Stimulated activated CD8-positive, alpha-beta memory T cell treated with anti-CD3 and anti-CD28 coated beads, Interleukin-15, amount 100 ng/mL, for 48 hours (primary cell): ENCODE data around the gene DLX3.
A peak's percentile ranks its signal among the peaks of the same experiment; 100 is the strongest.

Experiments used
- DNase-seq, 2 donors: peaks; one replicate each; pipeline ENCODE4 v3.0.0-alpha.2; 2020; ENCODE audit warnings: low read depth in 2 of 2

The DLX3 gene

DNA sequence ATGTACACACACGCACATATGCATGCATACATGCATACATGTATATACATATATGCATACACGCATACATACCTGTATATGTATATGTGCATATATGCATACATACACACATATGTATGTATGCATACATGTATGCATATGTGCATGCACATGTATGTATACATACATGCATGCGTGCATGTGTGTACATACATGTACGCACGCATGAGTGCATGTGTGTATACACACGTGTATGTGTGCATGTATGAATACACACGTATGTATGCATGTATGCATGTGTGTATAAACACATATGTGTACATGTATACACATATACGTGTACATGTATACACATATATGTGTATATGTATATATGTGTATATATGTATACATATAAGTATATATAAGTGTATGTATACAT lies 28.5 kb upstream of the DLX3 start:
- no peak for DNase-seq

DNA sequence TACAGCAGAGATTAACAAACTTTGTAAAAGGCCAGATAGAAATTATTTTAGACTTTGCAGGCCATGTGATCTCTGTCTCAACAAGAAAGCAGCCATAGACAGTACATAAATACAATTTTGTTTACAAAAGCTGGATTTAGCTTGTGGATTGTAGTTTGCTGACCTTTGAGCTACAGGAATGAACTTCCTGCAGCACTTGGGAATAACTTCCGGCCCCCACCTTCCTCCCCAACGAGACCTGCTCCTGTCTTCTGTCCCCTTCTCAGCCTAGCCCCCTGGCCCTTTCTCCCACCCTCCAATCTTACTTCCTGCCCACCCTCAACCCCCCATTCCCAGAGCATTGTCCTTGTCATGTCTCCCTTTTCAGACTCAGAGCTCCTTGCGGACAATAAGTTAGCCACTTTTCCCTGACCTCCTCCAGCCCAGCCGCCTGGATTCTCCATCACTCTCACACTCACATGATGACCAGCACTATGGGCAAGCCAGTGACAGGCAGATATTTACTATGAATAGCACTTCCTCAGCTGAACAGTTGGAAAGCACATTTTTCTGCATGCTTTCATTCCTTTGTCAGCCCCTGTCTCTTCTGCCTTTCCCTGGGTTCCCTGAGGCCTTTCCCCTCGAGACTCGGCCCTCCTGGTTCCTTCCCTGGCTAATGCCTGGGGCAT lies 27.6 kb upstream of the DLX3 start:
- no peak for DNase-seq

DNA sequence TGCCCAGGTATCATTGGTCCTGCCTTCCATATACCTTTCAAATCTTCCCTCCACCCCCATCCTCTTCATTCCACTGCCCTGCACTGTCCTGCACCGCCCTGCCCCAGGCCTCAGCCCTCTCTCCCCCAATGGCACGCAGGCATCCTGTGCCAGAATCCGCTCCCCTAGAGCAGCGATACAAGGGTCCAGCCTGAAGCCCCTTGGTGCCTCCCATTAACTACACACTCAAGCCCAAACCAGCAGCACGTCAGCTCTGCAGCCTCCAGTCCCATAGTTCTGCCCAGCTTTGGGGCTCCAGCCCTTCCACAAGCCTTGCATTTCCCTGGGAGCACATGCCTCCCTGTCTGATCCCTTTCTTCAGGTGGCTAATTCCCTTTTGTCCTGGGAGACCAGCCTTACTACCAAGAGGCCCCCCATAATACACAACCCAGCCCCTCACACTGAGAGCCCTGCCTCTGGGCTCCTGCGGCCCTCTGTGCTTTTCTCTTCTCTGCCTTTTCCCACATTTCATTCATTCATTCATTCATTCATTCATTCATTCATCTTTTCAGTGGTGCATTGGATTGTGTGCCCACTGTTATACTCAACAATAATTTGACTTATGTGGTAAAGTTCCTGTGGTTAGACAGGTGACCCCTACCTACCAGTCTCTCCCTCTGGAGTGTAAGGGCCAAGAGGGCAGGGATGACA lies 26.8 kb upstream of the DLX3 start:
- DNase-seq, result no peak

DNA sequence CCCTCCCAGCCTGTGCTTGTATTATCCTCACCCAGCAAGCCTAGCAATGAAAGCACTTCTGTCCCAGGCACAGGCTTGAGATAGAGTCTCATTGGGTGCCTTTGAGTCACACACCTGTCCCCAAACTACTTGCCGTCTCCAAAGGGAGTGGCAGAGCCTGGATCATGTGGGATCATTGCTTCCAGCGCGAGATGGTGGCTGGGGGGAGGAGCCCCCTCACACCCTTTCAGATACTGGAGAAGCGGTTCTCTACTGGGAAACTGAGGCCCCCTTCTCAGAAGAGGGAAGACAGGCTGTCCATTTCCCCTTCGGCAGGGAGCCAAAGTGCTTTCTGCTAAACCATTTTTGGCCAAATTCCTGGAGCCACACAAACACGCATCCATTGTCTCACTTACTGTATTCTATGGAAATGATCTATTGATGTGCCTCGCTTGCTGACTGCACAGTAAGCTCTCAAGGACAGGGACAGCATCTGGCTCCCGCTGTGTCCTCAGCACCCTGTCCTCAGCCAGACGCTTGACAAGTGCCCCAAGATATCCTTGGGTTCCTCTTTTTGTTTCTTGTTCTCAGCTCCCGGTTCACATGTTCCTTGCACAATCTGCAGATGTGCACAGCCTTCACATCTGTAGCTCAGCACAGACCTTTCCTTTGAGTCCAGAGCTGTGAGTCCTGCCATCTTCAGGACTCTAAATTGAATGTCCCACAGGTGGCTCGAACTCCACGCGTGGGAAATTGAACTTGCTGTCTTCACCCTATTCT lies 26.0 kb upstream of the DLX3 start:
- no peak for DNase-seq

DNA sequence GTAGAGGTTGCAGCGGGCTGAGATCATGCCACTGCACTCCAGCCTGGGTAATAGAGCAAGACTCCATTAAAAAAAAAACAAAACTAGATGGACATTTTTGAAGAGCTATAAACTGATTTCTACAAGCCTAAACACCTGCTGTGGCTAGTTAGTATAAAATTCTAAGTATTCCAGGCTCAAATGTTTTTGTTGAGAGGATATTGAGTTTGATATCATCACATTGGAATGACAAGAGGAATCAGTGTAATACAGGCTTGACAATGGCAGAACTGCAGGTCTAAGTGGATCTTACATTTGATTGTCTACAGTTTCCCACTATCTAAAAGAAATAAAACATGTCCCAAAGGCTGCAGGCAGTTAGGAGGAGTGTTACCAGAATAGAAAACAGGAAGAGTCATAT lies 23.9 kb upstream of the DLX3 start:
- DNase-seq, result no peak

DNA sequence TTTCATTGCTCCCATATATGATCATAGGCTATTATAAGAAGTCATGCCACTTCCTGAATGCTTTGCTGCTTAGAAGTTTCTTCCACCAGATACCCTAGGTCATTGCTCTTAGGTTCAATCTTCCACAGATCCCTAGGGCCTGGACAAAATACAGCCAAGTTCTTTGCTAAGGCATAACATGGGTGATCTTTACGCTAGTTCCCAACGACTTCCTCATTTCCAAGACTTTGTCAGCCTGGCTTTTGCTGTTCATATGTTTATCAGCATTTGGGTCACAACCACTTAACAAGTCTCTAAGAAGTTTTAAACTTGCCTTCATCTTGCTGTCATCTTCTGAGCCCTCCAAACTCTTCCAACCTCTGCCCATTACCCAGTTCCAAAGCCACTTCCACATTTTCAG lies 20.1 kb upstream of the DLX3 start:
- DNase-seq, result no peak

DNA sequence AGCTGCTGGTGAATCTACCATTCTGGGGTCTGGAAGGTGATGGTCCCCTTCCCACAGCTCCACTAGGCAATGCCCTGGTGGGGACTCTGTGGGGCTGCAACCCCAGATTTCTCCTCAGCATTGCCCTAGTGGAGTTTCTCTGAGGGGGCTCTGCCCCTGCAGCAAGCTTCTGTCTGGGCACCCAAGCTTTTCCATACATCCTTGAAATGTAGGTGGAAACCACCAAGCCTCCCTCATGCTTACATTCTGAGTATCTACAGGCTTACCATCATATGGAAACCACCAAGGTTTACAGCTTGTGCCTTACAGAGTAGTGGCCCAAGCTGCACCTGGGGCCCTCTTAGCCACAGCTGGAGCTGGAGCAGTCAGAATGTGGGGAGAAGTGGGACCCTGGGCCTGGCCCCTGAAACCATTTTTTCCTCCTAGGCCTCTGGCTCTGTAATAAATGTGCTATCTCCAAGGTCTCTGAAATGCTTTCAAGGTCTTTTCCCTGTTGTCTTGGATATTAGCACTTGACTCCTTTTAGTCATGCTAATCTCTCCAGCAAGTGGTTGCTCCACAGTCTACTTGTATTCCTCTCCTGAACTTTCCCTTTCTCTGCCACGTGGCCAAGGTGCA lies 19.6 kb upstream of the DLX3 start:
- DNase-seq, result no peak

DNA sequence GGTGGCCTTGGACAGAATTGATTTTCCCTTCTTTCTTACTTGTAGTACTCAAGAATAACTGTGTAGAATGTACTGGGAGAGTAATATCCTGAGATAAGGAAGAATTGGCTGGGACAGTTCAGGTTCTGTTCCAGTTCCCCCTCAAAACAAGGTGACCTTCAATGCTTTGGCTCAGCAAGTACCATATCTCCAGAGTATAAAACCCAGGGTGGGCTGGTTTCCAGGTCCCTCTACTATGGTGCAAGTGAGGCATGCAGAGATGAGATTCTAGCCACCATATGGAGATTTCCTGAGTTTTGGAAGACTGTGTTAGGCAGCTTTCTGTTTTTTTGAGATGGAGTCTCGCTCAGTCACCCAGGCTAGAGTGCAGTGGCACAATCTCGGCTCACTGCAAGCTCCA lies 18.1 kb upstream of the DLX3 start:
- DNase-seq, result no peak

DNA sequence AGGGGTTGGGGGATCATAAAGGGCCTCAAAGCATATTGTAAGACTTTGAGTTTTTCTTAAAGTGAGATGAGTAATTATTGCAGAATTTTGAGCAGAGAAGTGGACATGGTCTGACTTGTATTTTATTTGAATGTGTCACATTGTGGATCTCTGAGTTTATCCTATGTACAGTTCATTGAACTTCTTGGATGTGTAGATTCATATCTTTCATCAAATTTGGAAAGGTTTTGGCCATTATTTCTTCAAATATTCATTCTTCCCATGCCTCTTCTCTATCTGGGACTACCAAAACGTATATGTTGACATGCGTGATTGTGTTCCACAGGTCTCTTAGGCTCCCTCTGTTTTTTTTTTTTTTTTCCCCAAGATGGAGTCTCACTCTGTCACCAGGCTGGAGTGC lies 14.3 kb upstream of the DLX3 start:
- DNase-seq, result no peak

DNA sequence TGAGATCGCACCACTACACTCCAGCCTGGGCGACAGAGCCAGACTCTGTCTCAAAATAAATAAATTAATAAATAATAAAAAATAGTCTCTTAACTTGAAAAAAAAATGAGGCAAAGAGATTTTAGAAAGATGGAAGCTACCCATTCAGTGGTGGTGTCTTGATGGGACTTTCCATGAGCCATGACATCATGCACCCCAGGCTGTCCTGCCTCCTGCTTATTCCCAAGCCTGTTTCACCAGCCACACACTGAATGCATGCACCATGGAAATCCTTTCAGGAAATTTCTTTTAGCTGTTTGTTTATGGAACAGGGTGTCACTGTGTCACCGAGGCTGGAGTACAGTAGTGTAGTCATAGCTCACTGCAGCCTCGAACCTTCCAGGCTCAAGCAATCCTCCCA lies 8.9 kb upstream of the DLX3 start:
- no peak for DNase-seq

DNA sequence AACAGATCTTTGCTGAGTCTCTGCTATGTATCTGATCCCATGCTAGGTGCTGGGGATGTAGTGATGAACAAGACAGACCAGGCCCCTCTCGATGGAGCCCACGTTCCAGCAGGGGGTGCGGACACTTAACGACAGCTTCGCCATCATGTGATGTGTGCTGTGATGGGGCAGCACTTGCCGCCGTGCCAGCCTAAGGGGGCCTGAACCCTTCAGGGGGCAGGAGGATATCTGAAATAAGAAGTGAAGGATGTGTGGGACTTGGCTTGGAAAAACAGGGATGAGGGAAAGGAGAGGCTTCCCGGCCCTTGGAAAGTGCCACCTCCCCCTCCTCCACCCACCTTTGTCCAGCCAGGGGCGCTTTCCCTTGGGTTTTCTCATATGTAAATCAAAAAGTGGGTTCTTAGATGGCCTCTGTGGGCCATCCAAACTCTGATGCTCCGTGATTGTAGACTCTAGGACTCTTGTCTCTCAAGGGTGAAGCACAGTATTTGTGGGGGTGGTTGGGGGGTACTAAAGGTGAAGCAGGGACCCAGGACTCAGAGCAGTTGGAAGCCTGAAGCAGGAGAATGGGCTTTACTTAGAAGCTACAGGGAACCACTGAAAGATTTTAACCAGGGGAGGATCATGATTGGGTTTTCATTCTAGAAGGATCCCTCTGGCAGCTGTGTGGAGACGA lies 4.0 kb upstream of the DLX3 start:
- no peak for DNase-seq

DNA sequence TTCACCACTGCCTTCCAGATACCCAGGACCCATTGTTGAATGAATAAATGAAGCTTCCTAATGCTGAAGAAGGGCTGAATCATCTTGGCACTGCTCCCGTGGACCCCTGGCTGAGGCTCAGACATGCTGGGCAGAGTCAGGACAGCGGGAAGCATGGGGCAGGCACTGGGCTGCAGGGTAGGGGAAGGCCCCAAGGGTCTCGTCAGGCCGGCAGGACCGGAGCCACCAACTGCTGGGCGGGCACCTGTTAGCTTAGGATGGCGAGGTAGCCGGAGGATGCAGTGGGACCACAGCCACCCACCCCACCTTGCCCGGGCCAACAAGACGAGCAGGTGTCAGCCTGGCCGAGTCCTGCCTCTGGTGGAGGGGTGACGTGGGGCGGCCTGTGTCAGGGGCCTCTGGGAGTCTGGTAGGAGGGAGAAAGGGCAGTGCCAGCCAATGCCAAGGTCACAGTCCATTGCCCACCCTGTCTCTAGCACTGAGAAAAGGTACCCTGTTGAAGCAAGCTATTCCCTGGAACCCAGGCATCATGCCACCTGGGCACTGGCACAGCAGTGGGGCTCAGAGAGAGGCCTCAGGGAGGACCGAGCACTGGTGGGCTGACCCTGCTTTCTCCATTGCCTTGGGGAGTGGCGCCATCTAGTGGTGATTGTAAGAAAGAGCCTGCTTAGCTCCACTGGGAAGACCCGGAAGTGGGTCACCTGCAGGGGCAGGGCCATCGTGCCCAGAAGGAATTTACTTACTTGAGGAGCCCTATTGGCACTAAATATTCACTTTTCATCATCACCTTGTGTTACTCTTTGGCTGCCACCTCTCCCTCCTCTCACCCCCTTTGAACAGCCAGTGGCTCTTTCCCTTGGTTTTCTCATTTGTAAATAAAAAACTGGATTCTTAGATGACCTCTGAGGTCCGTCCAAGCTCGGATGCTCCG lies 3.0 kb upstream of the DLX3 start:
- DNase-seq, result peak; percentile 68

DNA sequence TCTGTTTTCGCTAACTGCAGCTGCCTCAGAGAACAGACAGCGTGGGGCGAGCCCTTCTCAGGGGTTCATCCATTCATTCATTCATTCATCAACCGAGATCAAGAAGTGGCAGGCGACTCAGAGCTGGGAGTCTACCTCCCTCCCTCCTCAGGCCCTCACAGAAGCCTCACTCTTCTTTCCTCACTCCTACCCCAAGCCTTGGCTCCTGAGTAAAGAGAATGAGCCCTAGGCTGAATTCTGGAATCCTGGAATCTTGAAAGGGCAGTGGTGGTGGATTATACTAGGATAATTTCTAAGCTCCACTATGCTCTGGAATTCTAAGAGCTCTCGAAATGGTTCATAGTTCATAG lies 2.3 kb upstream of the DLX3 start:
- no peak for DNase-seq

DNA sequence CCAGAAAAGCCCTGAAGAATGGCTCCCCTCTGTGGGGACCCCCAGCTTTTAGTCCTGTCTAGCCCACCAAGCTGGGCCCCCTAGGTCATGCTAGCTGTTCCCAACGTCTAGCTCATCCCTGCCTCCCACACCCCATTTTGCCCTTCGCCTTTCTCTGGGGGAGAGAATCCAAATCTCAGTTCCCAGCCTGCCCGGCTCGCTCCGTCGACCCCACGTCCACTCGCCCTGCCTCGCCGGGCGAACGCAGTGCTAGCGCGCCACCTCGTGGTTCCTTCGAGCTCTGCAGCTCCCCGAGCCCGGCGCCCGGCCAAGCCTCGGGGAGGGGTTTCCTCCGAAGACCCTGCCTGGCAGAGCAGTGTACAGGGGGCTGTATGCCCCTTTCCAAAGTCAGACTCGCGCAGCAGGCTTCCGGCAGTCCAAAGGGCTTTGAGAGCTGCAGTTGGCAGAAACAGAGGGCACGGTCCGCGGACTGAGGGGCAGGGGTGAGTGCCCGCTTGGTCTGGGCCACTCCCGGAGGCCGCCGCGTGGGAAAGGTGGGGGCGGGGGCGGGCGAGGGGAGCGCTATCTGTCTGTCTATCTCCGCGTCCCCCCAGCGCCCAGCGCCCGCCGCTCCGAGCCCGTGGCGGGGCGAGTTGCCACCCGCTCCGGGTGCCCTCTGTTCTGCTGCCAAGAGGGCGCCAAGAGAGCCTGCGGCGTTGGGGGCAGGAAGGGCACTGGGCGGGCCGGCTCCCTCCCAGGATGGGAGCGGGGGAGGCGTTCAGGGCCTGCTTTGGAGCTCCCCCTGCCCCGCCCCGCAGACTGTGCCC lies 1.7 kb upstream of the DLX3 start:
- peak in 1 of 2 donors; percentile 35 for DNase-seq

DNA sequence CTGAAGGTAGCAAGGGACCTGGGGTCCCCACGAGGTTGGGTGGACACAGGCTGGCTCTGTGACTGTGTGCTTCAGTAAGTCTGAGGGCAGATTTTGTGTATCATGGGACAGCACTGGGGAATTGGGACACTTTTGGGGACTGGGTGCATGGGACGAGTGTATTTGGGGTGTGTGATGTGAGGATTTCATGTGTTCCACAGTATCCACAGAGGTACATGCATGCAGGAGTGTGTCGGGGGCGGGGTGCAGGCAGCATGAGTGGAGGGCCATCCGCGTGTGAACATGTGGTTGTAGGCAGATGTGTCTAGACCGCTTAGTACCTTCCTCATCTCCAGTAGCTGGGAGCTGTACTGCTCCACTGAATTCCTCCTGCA lies 1.1 kb upstream of the DLX3 start:
- DNase-seq, result no peak

DNA sequence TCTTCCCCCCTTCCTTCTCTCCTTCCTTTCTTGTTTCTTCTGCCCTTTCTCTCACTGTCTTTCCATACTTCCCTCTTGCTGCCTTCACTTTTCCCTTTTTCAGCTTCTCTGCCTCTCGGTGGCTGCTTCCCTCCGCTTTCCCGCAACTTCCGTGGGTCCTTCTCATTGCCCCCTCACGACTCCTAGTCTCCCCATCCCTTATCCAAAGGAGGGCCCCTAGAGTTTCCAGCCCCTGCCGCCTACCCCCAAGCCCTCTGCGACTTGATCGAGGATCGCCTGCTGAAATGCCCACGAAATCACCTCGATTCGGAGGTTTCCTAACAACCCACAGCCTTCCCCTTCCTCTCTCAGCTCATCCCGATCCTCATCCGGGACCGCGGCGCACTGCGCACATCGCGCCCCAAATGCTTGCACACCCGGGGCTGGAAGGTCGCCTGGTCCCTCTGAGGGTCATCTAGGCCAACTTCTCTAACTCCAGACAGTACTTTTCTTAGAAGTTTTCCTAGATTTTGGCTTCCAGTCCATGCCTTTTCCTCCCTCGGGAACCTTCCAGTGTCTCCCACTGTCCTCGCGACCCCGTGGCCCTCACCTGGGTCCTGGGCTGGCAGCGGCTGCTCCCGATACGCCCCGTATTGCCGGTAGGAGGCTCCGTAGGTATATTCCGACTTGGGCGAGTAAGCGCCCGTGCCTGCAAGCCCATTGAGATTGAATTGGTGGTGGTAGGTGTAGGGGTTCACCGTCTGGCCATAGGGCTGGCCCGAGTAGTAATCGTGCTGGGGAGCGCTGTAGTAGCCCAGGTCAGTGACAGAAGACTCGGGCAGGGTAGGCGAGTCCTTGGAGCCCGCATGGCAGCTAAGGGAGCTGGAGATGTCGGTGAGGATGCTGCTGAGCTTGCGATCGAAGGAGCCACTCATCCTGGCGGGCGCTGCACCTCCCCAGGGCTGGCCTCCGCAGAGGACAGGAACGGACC lies 654 bp downstream of the DLX3 start:
- DNase-seq, result no peak

DNA sequence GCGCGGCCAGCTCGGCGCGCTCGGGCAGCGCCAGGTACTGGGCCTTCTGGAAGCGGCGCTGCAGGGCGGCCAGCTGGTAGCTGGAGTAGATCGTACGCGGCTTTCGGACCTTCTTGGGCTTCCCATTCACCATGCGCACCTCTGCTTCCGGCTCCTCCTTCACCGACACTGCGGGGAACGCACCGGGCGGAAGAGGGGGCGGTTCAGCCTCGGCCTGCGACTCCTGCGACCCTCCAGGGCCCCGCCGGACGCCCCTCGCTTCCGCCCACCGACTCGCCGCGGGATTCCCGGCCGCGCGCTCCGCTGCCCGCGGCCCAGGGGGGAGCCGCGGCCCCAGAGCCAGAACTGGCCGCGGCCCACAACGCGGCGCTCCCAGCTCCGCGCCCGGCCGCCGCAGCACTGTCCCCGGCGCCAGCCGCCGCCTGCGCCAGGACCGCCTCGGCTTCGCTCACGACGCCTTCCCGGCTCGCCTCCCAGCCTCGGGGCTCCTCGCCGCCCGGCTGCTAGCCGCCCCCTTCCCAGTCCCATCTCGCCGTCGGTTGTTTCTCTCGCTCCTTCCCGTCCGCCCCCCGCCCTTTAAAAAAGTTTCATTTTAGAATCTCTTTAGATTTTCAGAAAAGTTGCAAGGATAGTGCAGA lies 1.5 kb downstream of the DLX3 start:
- DNase-seq, result no peak

DNA sequence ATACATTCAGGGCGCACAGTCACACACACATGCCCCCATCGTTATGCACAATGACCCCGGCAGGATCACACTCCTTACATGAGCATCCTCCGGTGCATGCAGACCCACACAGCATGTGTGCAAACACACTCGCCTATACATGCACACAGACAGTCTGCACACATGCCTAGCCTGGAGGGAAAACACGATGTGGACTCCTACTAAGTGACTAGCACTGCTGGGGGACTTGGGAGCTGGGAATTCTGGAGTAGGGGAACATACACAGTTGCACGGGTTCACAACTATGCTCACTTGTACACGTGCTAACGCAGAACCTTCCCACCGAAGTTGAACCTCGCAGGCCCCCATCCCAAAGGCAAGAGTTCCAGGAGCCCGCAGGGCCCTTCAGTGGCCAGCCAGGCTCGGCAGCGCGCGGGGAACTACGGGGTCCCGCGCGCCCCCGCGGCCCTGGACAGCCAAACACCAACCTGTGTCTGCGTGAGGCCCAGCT lies 2.0 kb downstream of the DLX3 start:
- DNase-seq, result no peak
